AG04449 (cell line): Measurements from ENCODE around the gene RCAN2.

Experiments
- CTCF ChIA-PET: fragments of 350-600 bp; formaldehyde crosslinking; extraction: SDS; loops from one replicate; lab custom pipeline; 2021; ENCODE audit warnings: antibody characterized with exemption; lab: Yijun Ruan, JAX
- POLR2A ChIA-PET: fragments of 400-600, 350-600 bp; formaldehyde crosslinking; extraction: SDS; loops from one replicate; lab custom pipeline; 2020; ENCODE audit warnings: antibody characterized with exemption, inconsistent platforms; lab: Yijun Ruan, JAX
- DNase-seq: peaks from one replicate; pipeline ENCODE4 v3.0.0-alpha.2; 2010; ENCODE audit warnings: low read depth, low spot score
- H3K4me3 ChIP-seq: 2 replicates; pipeline ENCODE4 v1.5.1; 2011; ENCODE audit warnings: low read depth, mild to moderate bottlenecking, control low read depth, low read length
- TF ChIP-seq, protein P1 (sequence below): IDR thresholded peaks from one replicate; pipeline ENCODE4 v1.5.1; 2011; ENCODE audit warnings: mild to moderate bottlenecking, moderate library complexity, low read length, control low read depth, inconsistent platforms; ENCODE audit not compliant: insufficient read depth; ENCODE audit errors: missing control alignments

The RCAN2 gene

DNA sequence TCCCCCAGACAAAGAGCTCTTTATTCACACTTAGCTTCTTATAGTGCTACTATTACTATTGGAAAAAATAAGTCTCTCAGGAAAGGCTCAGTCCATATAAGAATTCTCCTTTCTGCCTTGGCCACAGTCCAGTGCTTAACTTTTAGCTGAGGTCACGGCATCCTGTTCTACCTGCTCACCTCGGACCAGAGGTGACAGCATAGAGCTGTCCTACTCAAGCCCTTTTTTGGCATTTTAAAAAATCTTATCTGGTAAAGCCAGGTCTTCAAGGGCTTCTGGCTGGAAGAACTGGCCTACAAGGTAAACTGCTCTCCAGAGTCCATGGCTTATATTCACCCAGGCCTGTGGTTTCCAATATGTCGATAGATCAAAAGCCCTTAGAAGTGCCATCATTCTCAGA lies 109.7 kb downstream of the RCAN2 start:
- TF ChIP-seq, protein P1, sequence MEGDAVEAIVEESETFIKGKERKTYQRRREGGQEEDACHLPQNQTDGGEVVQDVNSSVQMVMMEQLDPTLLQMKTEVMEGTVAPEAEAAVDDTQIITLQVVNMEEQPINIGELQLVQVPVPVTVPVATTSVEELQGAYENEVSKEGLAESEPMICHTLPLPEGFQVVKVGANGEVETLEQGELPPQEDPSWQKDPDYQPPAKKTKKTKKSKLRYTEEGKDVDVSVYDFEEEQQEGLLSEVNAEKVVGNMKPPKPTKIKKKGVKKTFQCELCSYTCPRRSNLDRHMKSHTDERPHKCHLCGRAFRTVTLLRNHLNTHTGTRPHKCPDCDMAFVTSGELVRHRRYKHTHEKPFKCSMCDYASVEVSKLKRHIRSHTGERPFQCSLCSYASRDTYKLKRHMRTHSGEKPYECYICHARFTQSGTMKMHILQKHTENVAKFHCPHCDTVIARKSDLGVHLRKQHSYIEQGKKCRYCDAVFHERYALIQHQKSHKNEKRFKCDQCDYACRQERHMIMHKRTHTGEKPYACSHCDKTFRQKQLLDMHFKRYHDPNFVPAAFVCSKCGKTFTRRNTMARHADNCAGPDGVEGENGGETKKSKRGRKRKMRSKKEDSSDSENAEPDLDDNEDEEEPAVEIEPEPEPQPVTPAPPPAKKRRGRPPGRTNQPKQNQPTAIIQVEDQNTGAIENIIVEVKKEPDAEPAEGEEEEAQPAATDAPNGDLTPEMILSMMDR: no peak
- ChIA-PET POLR2A (no interaction called here), CTCF (interaction anchor here (0.5 kb wide), 1 partner anchor 59 kb away, joined by 3 read pairs; no protein-coding TSS in a partner anchor)
- no peak for DNase-seq
- no peak overlapping the region for H3K4me3 ChIP-seq

DNA sequence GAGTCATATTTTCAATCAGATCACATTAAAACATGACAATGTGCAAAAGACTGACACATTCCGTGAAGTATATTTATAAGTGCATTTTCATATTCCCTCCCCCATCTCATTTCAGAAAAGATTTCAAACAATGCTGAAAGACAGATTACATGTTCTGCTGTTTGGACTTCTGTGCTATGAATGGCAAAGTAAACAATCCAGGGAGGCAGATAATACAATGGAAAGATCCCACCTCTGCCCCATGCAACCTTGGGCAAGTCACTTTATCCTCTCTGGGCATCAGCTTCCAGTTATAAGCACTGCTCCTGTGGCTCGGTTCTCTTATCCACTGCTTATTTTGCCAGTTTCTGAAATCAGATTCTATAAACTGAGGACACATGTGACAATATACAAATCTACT lies 110.2 kb downstream of the RCAN2 start:
- H3K4me3 ChIP-seq: no peak overlapping the region
- ChIA-PET CTCF (no interaction called here), POLR2A (no interaction called here)
- TF ChIP-seq, protein P1: no peak
- no peak for DNase-seq

DNA sequence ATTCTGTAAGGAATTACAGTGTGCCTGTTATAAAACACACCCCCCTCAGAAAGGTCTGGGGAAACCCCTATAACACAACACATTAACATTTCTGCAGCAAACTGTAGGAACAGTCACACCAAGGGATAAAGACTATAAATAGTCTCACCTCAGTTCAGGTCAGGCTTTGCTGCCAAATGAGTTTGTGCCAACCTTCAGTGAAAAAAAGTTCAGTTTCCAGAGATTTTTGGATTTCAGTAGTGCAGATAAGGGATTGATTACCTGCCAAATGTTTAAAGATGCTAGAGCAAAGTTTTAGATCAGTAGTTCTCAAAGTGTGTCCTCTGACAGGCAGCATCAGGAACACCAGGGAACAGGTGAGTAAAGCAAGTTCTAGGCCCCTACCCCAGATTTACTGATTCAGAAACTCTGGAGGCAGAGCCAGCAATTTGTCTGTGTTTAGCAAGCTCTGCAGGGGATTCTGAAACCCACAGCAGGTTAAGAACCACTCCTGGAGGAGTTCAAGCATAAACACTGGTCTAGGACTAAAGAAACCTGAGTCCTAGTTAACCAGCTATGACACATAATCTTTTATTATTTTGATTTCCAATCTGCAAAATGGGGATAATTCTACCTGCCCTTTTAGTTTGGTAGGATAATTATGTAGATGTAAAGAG lies 111.0 kb downstream of the RCAN2 start:
- no peak overlapping the region for H3K4me3 ChIP-seq
- TF ChIP-seq, protein P1: no peak
- DNase-seq: no peak
- ChIA-PET CTCF (no interaction called here), POLR2A (no interaction called here)

DNA sequence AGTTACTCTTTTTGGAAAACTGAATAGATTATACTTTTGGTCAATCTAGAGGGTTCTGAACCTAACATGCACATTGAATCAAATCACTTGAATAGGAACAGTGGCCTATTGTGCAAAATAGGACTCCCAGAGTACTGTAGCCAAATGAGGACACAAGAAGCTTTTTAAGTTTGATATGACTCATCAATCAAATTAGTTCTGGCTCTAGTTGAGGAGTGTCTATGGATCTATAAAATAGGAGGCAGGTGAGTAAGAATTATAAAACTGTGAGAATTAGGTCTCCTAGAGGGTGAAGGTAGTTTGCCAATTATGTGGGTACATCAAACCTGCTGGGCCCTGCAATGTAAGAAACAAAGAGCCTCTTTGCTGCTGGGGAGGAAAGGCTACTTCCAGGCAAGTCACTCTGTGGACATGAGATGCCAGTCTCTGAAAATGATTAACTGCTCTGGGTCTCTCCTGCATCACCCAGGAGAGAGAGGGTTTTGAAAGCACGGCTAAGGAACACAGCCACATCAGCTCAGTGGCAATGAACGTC lies 112.3 kb downstream of the RCAN2 start:
- no peak overlapping the region for H3K4me3 ChIP-seq
- TF ChIP-seq, protein P1: no peak
- CTCF ChIA-PET: no interaction called here
- no peak for DNase-seq
- POLR2A ChIA-PET: no interaction called here

DNA sequence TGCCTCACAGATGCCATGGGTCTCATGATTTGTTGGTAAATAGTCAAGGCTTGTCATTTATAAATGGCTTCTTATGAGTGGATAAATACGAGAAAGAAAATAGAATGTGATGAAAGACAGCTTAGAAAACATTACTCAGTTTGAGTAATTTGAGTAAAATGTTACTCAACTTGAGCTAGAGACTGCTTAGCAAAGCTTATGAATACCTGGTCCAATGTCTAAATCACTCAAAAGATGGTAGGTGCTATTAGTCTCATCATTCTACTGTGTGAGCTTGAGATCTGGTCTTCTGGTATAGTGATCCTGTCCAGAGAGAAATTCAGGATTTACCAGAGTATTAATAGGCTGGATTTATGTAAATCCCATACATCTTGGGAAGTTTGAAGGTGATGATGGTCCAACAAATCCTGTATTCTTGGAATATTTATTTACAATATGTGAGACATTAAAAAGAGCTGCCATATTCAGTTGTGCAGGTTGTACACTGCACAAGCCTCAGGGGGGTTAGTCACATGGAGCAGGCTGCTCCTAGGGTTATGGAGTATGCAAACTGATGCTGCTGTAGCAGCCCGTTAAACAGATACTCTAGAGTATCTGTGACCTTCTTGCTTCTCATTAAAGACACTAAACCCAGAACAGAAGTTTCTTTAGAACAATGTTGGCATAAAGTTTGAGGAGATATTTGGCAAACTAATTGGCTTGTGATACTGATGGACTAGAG lies 112.9 kb downstream of the RCAN2 start:
- CTCF ChIA-PET: no interaction called here
- DNase-seq: no peak
- H3K4me3 ChIP-seq: no peak overlapping the region
- TF ChIP-seq, protein P1: no peak
- POLR2A ChIA-PET: no interaction called here

DNA sequence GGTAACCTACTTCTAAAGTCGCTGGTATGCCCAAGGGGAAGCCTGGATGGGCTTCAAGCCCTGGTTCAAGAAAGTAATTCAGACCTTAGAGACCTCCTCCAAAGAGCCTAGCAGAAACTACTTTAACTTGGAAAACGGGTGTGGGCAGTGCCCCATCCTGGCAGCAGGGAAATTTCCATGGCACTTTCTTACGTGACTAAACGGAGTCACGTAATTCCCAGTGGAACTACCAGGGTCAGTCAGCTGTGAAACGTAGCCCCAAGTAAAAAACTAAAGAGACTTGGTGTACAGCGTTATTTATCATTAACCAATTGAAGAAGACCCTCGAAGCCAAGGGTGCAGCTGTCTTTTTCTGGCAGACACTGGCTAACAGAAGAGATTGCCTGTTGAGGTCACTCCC lies 114.0 kb downstream of the RCAN2 start:
- DNase-seq: no peak
- TF ChIP-seq, protein P1: no peak
- H3K4me3 ChIP-seq: no peak overlapping the region
- POLR2A ChIA-PET: no interaction called here
- CTCF ChIA-PET: no interaction called here
